Nephron progenitor cell (in vitro differentiated cells): ENCODE data around the gene CFAP20.
A peak's percentile ranks its signal among the peaks of the same experiment; 100 is the strongest.

Source experiments
- DNase-seq: peaks from one replicate; pipeline ENCODE4 v3.0.0; 2021
- H3K27ac Mint-ChIP-seq: 2 replicates; pipeline ENCODE4 v1.8.0; 2021; ENCODE audit warnings: mild to moderate bottlenecking, moderate library complexity, mixed read lengths
- H3K27me3 Mint-ChIP-seq: 2 replicates; pipeline ENCODE4 v1.8.0; 2021; ENCODE audit warnings: mild to moderate bottlenecking, low read depth, mixed read lengths; ENCODE audit not compliant: poor library complexity
- H3K36me3 Mint-ChIP-seq: 2 replicates; pipeline ENCODE4 v1.8.0; 2021; ENCODE audit warnings: low read depth, mixed read lengths
- H3K4me1 Mint-ChIP-seq: 2 replicates; pipeline ENCODE4 v1.8.0; 2021; ENCODE audit warnings: mixed read lengths
- H3K4me3 Mint-ChIP-seq: 2 replicates; pipeline ENCODE4 v1.8.0; 2021; ENCODE audit warnings: mild to moderate bottlenecking, moderate library complexity, mixed read lengths
- H3K9me3 Mint-ChIP-seq: 2 replicates; pipeline ENCODE4 v1.8.0; 2021; ENCODE audit warnings: mild to moderate bottlenecking, moderate library complexity, mixed read lengths
- CTCF ChIP-seq: fragments of 200-600 bp; sonication (generic); IDR thresholded peaks from 2 replicates; pipeline ENCODE4 v1.5.0; 2021; ENCODE audit warnings: antibody characterized with exemption

Gene CFAP20

GRCh38 chr16:58116081-58116480 lies 13.1 kb downstream of the CFAP20 start:
- DNase-seq: no peak
- peaks cover 25% of the 10 kb centered on the region for H3K4me1 Mint-ChIP-seq
- H3K27me3 Mint-ChIP-seq: no peaks in the 10 kb centered on the region
- peaks cover 56% of the 10 kb centered on the region for H3K36me3 Mint-ChIP-seq
- TF ChIP-seq CTCF: no peak
- H3K4me3 Mint-ChIP-seq: no peak overlapping the region
- H3K9me3 Mint-ChIP-seq: no peaks in the 10 kb centered on the region
- H3K27ac Mint-ChIP-seq: peak overlapping the region; percentile 81

- Mint-ChIP-seq H3K9me3 (no peaks in the 10 kb centered on the region), H3K4me3 (no peak overlapping the region), H3K27me3 (no peaks in the 10 kb centered on the region), H3K36me3 (peaks cover 56% of the 10 kb centered on the region), H3K27ac (peak overlapping the region; percentile 77), H3K4me1 (peaks cover 25% of the 10 kb centered on the region)
- no peak for DNase-seq
- TF ChIP-seq CTCF: no peak
These were observed 14.1 kb downstream of the CFAP20 start for GRCh38 chr16:58114827-58115825.

- H3K9me3 Mint-ChIP-seq: no peaks in the 10 kb centered on the region
- no peak for TF ChIP-seq CTCF
- H3K36me3 Mint-ChIP-seq: peaks cover 44% of the 10 kb centered on the region
- DNase-seq: no peak
- H3K4me3 Mint-ChIP-seq: no peak overlapping the region
- H3K4me1 Mint-ChIP-seq: peaks cover 29% of the 10 kb centered on the region
- no peak overlapping the region for H3K27ac Mint-ChIP-seq
- no peaks in the 10 kb centered on the region for H3K27me3 Mint-ChIP-seq
These were observed 17.9 kb downstream of the CFAP20 start for GRCh38 chr16:58111302-58111627.

GRCh38 chr16:58110571-58111301 lies 18.4 kb downstream of the CFAP20 start:
- no peak for TF ChIP-seq CTCF
- no peaks in the 10 kb centered on the region for H3K27me3 Mint-ChIP-seq
- H3K4me1 Mint-ChIP-seq: peaks cover 29% of the 10 kb centered on the region
- DNase-seq: no peak
- peak overlapping the region; percentile 17 for H3K27ac Mint-ChIP-seq
- no peak overlapping the region for H3K4me3 Mint-ChIP-seq
- peaks cover 39% of the 10 kb centered on the region for H3K36me3 Mint-ChIP-seq
- no peaks in the 10 kb centered on the region for H3K9me3 Mint-ChIP-seq

- no peak overlapping the region for H3K4me3 Mint-ChIP-seq
- peak overlapping the region; percentile 80 for H3K27ac Mint-ChIP-seq
- H3K9me3 Mint-ChIP-seq: no peaks in the 10 kb centered on the region
- H3K36me3 Mint-ChIP-seq: peaks cover 30% of the 10 kb centered on the region
- H3K4me1 Mint-ChIP-seq: peaks cover 29% of the 10 kb centered on the region
- no peaks in the 10 kb centered on the region for H3K27me3 Mint-ChIP-seq
- TF ChIP-seq CTCF: no peak
- DNase-seq: no peak
These were observed 19.3 kb downstream of the CFAP20 start for GRCh38 chr16:58109881-58110280.
